ENCODE measurements around the gene FBLN2. TPM values are rescaled to one million over a fixed set of nuclear protein-coding genes. Genes with fewer than 3 reads are reported as not detected.

FBLN2 gene
- total and polyA plus RNA-seq, 2 of the 4 experiments (the other 2 are of a cell fraction): 11.8 to 60.8 TPM

GRCh38 chr3:13500133-13500885 lies 48.6 kb upstream of the FBLN2 start:
- WGBS, 2 experiments (ENCODE audit: extremely low coverage in 2 of 2, insufficient read length in 1 of 2): no CpG with 5 or more reads among the region's 15 CpGs
- DNase-seq (no peak), ATAC-seq (ENCODE audit: low read depth) (0 out of 2 replicates have a peak, but pooled peaks have one; percentile 39)
- Histone ChIP-seq H3K4me1 (ENCODE audit: control insufficient read depth, insufficient read depth, low read length) (0 out of 2 replicates have a peak, but pooled peaks cover 1% of the 10 kb centered on the region), H3K79me1 (ENCODE audit: low read depth in 1 of 2, low read length in 2 of 2) (no peaks in the 10 kb centered on the region), H2BK120ac (ENCODE audit: low read depth, low read length) (no peak overlapping the region), H3K27ac (ENCODE audit: insufficient read depth, low read length) (no peak overlapping the region), H2AK5ac (ENCODE audit: low read depth, low read length) (no peak overlapping the region; the same call in 1 of the 2 replicates), H3K36me3 (ENCODE audit: control insufficient read depth, insufficient read depth, low read length) (no peaks in the 10 kb centered on the region), H3K14ac (replicated peaks; ENCODE audit: low read depth, low read length) (no peak overlapping the region), H2AK9ac (replicated peaks; ENCODE audit: low read depth, low read length, poor library complexity) (peak overlapping the region; percentile 78), H2AFZ (replicated peaks; ENCODE audit: low read length, poor library complexity) (peak overlapping the region; percentile 7), H4K20me1 (ENCODE audit: insufficient read depth, low read length) (no peaks in the 10 kb centered on the region), H2BK15ac (ENCODE audit: low read depth, low read length) (no peak overlapping the region), H3K9me3 (ENCODE audit: control insufficient read depth, insufficient read depth, low read length) (no peaks in the 10 kb centered on the region), H3K23ac (ENCODE audit: low read depth, low read length) (no peak overlapping the region), H2BK5ac (ENCODE audit: low read depth, low read length, poor library complexity, severe bottlenecking) (no peak overlapping the region), H4K5ac (ENCODE audit: low read depth, low read length) (no peak overlapping the region), H2BK20ac (ENCODE audit: low read depth, low read length) (0 out of 2 replicates have a peak overlapping the region, but pooled peaks have one; percentile 24), H4K91ac (ENCODE audit: insufficient read depth, low read depth, low read length) (0 out of 2 replicates have a peak overlapping the region, but pooled peaks have one; percentile 7), H3K4me3 (ENCODE audit: insufficient read depth, low read depth, low read length) (no peak overlapping the region), H3K9me1 (ENCODE audit: insufficient read depth, low read length) (no peaks in the 10 kb centered on the region), H3K9ac (ENCODE audit: low read depth, low read length) (no peak overlapping the region), H3K4ac (ENCODE audit: low read depth, low read length) (no peak overlapping the region; the same call in 1 of the 2 replicates), H3K27me3 (ENCODE audit: control insufficient read depth, insufficient read depth, low read length) (no peaks in the 10 kb centered on the region), H3K18ac (ENCODE audit: low read depth, low read length) (no peak overlapping the region), H3K4me2 (ENCODE audit: low read depth, low read length) (no peak overlapping the region), H4K8ac (ENCODE audit: low read depth in 2 of 2, low read length in 2 of 2) (no peak overlapping the region), H3K56ac (ENCODE audit: extremely low read depth, insufficient read depth, low read length) (no peak overlapping the region)
- in situ Hi-C loops (cut with MboI; ENCODE audit: low sequenced_read_pairs): no loop called here
- BruUV-seq (replicated peaks): no TSS peak
- ChIA-PET CTCF (interaction anchor here (0.6 to 3.7 kb wide), 2 partner anchors 148 to 170 kb away, joined by 3 to 34 read pairs; no protein-coding TSS in a partner anchor), POLR2A (ENCODE audit: unreplicated experiment) (no interaction called here)
- intact Hi-C loops (cut with micrococcal nuclease): no loop called here
- dilution Hi-C loops (cut with HindIII; ENCODE audit: low sequenced_read_pairs, unreplicated experiment): no loop called here
- TF ChIP-seq MXI1 (IDR thresholded peaks at IDR 0.05; ENCODE audit: borderline replicate concordance, low read depth, low read length) (no peak), CHD1 (IDR thresholded peaks at IDR 0.05; ENCODE audit: low read depth, low read length) (no peak), RFX5 (IDR thresholded peaks at IDR 0.05; ENCODE audit: low read depth, low read length) (no peak), CEBPB (IDR thresholded peaks at IDR 0.05; ENCODE audit: low read depth, low read length) (no peak), POLR2A (IDR thresholded peaks at IDR 0.05; ENCODE audit: low read depth, low read length) (no peak), MAFK (IDR thresholded peaks at IDR 0.05; ENCODE audit: low read depth, low read length) (no peak), SMC3 (IDR thresholded peaks at IDR 0.05; ENCODE audit: low read depth, low read length) (peak; percentile 51), RCOR1 (IDR thresholded peaks at IDR 0.05; ENCODE audit: insufficient replicate concordance, low read length) (no peak), MAZ (IDR thresholded peaks at IDR 0.05; ENCODE audit: borderline replicate concordance, low read depth, low read length) (no peak), NFE2L2 (IDR thresholded peaks at IDR 0.05; ENCODE audit: low read depth, low read length) (no peak), BHLHE40 (IDR thresholded peaks at IDR 0.05; ENCODE audit: low read depth, low read length) (no peak), CTCF (conservative IDR thresholded peaks at IDR 0.05; ENCODE audit: low read depth, low read length) (peak; percentile 45), FOS (IDR thresholded peaks at IDR 0.05; ENCODE audit: low read depth, low read length) (no peak)
- TF ChIP-seq, protein P1, sequence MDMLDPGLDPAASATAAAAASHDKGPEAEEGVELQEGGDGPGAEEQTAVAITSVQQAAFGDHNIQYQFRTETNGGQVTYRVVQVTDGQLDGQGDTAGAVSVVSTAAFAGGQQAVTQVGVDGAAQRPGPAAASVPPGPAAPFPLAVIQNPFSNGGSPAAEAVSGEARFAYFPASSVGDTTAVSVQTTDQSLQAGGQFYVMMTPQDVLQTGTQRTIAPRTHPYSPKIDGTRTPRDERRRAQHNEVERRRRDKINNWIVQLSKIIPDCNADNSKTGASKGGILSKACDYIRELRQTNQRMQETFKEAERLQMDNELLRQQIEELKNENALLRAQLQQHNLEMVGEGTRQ (IDR thresholded peaks at IDR 0.05; ENCODE audit: low read depth, low read length): no peak
- TF ChIP-seq, protein P2, sequence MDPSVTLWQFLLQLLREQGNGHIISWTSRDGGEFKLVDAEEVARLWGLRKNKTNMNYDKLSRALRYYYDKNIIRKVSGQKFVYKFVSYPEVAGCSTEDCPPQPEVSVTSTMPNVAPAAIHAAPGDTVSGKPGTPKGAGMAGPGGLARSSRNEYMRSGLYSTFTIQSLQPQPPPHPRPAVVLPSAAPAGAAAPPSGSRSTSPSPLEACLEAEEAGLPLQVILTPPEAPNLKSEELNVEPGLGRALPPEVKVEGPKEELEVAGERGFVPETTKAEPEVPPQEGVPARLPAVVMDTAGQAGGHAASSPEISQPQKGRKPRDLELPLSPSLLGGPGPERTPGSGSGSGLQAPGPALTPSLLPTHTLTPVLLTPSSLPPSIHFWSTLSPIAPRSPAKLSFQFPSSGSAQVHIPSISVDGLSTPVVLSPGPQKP (IDR thresholded peaks at IDR 0.05; ENCODE audit: borderline replicate concordance, low read depth, low read length): no peak

Data from IMR-90 (cell line).